ENCODE results near the gene SLC6A11. TPM values are rescaled to one million over a fixed set of nuclear protein-coding genes. Genes with fewer than 3 reads are reported as not detected.

The SLC6A11 gene
- total RNA-seq, 4 donors from 2014 or later: 0.30 to 0.44 (median 0.42) TPM; not detected in 1

- no peak overlapping the region for H3K4me3 ChIP-seq
- H3K27ac ChIP-seq: no peak overlapping the region
- TF ChIP-seq POLR2A (IDR thresholded peaks at IDR 0.05) (no peak), CTCF (IDR thresholded peaks at IDR 0.05) (no peak), EP300 (IDR thresholded peaks at IDR 0.05) (no peak)
- DNase-seq (ENCODE audit: low spot score in 2 of 2): no peak
- no peaks in the 10 kb centered on the region for H3K27me3 ChIP-seq
- no peaks in the 10 kb centered on the region for H3K9me3 ChIP-seq
- WGBS, 2 donors: 42 to 52% methylated on average over 14 to 19 of the region's 19 CpGs
- no peaks in the 10 kb centered on the region for H3K36me3 ChIP-seq
- peaks cover 0 to 10% (median 0%) of the 10 kb centered on the region in 4 donors for H3K4me1 ChIP-seq
These were observed 133.2 kb downstream of the SLC6A11 start for GRCh38 chr3:10949197-10949596.

GRCh38 chr3:10950476-10951294, 134.7 kb downstream of the SLC6A11 start:
- peak in 1 of 2 donors; percentile 49 for DNase-seq (ENCODE audit: low spot score in 2 of 2)
- TF ChIP-seq CTCF (IDR thresholded peaks at IDR 0.05) (peak; percentile 22 to 63 (median 42)), EP300 (IDR thresholded peaks at IDR 0.05) (no peak)
- H3K9me3 ChIP-seq: no peaks in the 10 kb centered on the region
- no peaks in the 10 kb centered on the region for H3K36me3 ChIP-seq
- H3K4me3 ChIP-seq: no peak overlapping the region
- peaks cover 0 to 14% (median 0%) of the 10 kb centered on the region in 4 donors for H3K4me1 ChIP-seq
- 46 to 50% methylated on average over 11 to 12 of the region's 12 CpGs for WGBS, 2 donors
- H3K27me3 ChIP-seq: no peaks in the 10 kb centered on the region
- H3K27ac ChIP-seq: no peak overlapping the region

GRCh38 chr3:10951295-10951926, 135.4 kb downstream of the SLC6A11 start:
- H3K27me3 ChIP-seq: no peaks in the 10 kb centered on the region
- no peaks in the 10 kb centered on the region for H3K9me3 ChIP-seq
- H3K4me3 ChIP-seq: no peak overlapping the region
- H3K36me3 ChIP-seq: no peaks in the 10 kb centered on the region
- H3K4me1 ChIP-seq: peaks cover 0 to 21% (median 0%) of the 10 kb centered on the region in 4 donors
- WGBS, 2 donors: 55 to 67% methylated on average over 6 to 7 of the region's 7 CpGs
- DNase-seq (ENCODE audit: low spot score in 2 of 2): no peak
- TF ChIP-seq EP300 (IDR thresholded peaks at IDR 0.05): no peak
- no peak for TF ChIP-seq CTCF (IDR thresholded peaks at IDR 0.05)
- no peak for TF ChIP-seq POLR2A (IDR thresholded peaks at IDR 0.05)
- no peak overlapping the region for H3K27ac ChIP-seq

DNA sequence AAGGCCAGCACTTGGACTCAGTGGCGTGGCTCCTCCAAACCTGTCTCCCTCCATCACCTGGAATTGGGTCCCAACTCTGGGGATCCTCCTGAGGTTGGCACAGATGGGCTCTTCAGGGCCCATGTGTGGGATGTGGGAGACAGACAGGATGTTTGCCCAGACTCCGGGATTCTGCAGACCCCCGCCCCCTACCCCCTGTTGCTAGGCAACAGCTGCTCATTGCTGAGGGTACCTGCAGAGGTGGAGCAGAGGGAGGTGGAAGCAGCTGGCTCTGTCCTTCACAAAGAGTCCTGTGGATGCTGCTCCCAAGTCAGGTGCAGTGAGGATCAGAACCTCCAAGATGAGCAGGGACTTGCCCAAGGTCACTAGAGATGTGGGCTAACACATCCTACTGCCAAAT, 136.5 kb downstream of the SLC6A11 start:
- H3K36me3 ChIP-seq: no peaks in the 10 kb centered on the region
- TF ChIP-seq EP300 (IDR thresholded peaks at IDR 0.05): no peak
- no peak for TF ChIP-seq CTCF (IDR thresholded peaks at IDR 0.05)
- TF ChIP-seq POLR2A (IDR thresholded peaks at IDR 0.05): no peak
- H3K9me3 ChIP-seq: no peaks in the 10 kb centered on the region
- no peak overlapping the region for H3K27ac ChIP-seq
- no peak overlapping the region for H3K4me3 ChIP-seq
- no peaks in the 10 kb centered on the region for H3K27me3 ChIP-seq
- H3K4me1 ChIP-seq: peaks cover 0 to 32% (median 0%) of the 10 kb centered on the region in 4 donors
- no peak for DNase-seq (ENCODE audit: low spot score in 2 of 2)
- WGBS, 2 donors: 60 to 73% methylated on average over 3 of the region's 3 CpGs

DNA sequence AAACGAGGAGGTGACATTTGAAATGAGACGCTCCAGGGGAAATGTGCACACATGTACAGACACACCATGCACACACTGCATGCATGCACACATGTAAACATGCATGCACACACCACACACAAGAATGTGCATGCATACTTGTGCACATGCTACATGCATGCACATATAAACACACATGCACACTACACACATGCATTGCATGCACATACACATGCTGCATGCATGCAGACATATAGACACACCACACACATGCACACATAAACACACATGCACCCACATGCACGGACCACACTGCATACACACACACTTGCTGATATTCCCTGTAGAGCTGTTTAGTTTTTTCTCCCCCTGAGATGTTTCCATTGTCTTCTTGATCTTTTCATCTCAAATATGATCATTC, 138.7 kb downstream of the SLC6A11 start:
- no peak for DNase-seq (ENCODE audit: low spot score in 2 of 2)
- no peak overlapping the region for H3K4me3 ChIP-seq
- H3K27ac ChIP-seq: no peak overlapping the region
- H3K27me3 ChIP-seq: no peaks in the 10 kb centered on the region
- WGBS, 2 donors: 65 to 75% methylated on average over 3 of the region's 3 CpGs
- H3K4me1 ChIP-seq: peaks cover 0 to 38% (median 0%) of the 10 kb centered on the region in 4 donors
- TF ChIP-seq POLR2A (IDR thresholded peaks at IDR 0.05): no peak
- TF ChIP-seq CTCF (IDR thresholded peaks at IDR 0.05): no peak
- TF ChIP-seq EP300 (IDR thresholded peaks at IDR 0.05): no peak
- H3K9me3 ChIP-seq: no peaks in the 10 kb centered on the region
- H3K36me3 ChIP-seq: no peaks in the 10 kb centered on the region

Data from tibial nerve (tissue), 4 donors.